ENCODE results near the gene CEP135.

Gene CEP135

GRCh38 chr4:56058555-56058954, 109.8 kb downstream of the CEP135 start:
- H3K4me3 ChIP-seq (ENCODE audit: low read depth in 1 of 2, low read length in 2 of 2), result no peak overlapping the region
- H3K36me3 ChIP-seq (ENCODE audit: insufficient read depth, low read length), result no peaks in the 10 kb centered on the region
- H3K79me2 ChIP-seq (ENCODE audit: insufficient read depth, low read length), result no peaks in the 10 kb centered on the region
- no peak for ATAC-seq (ENCODE audit: insufficient read depth, low read depth)
- DNase-seq, result no peak
- H4K20me1 ChIP-seq (ENCODE audit: insufficient read depth, low read length), result no peaks in the 10 kb centered on the region
- no peak overlapping the region for H3K27ac ChIP-seq (ENCODE audit: low read length)
- TF ChIP-seq CTCF (IDR thresholded peaks at IDR 0.05; ENCODE audit: borderline replicate concordance, extremely low read depth, low read length, poor library complexity, severe bottlenecking), result no peak
- no peak for TF ChIP-seq EZH2 (IDR thresholded peaks at IDR 0.05; ENCODE audit: borderline replicate concordance, low read depth, low read length, severe bottlenecking)
- no peak overlapping the region for H2AFZ ChIP-seq (ENCODE audit: low read depth, low read length)
- H3K27me3 ChIP-seq (ENCODE audit: insufficient read depth, low read length, poor library complexity), result no peaks in the 10 kb centered on the region
- H3K9ac ChIP-seq (ENCODE audit: low read depth, low read length), result no peak overlapping the region
- no peaks in the 10 kb centered on the region for H3K4me1 ChIP-seq (ENCODE audit: insufficient read depth, low read length)
- no peaks in the 10 kb centered on the region for H3K9me3 ChIP-seq (ENCODE audit: insufficient read depth, low read length, severe bottlenecking)
- no peak overlapping the region for H3K4me2 ChIP-seq (ENCODE audit: insufficient read depth, low read length)

GRCh38 chr4:56060036-56060435, 111.3 kb downstream of the CEP135 start:
- no peak overlapping the region for H3K4me3 ChIP-seq (ENCODE audit: low read depth in 1 of 2, low read length in 2 of 2)
- TF ChIP-seq EZH2 (IDR thresholded peaks at IDR 0.05; ENCODE audit: borderline replicate concordance, low read depth, low read length, severe bottlenecking) (no peak), CTCF (IDR thresholded peaks at IDR 0.05; ENCODE audit: borderline replicate concordance, extremely low read depth, low read length, poor library complexity, severe bottlenecking) (no peak)
- H3K4me1 ChIP-seq (ENCODE audit: insufficient read depth, low read length), result no peaks in the 10 kb centered on the region
- H3K4me2 ChIP-seq (ENCODE audit: insufficient read depth, low read length), result no peak overlapping the region
- H3K9me3 ChIP-seq (ENCODE audit: insufficient read depth, low read length, severe bottlenecking), result no peaks in the 10 kb centered on the region
- no peaks in the 10 kb centered on the region for H3K79me2 ChIP-seq (ENCODE audit: insufficient read depth, low read length)
- no peak overlapping the region for H3K9ac ChIP-seq (ENCODE audit: low read depth, low read length)
- no peak overlapping the region for H3K27ac ChIP-seq (ENCODE audit: low read length)
- H2AFZ ChIP-seq (ENCODE audit: low read depth, low read length), result no peak overlapping the region
- no peaks in the 10 kb centered on the region for H3K36me3 ChIP-seq (ENCODE audit: insufficient read depth, low read length)
- H4K20me1 ChIP-seq (ENCODE audit: insufficient read depth, low read length), result no peaks in the 10 kb centered on the region
- DNase-seq (no peak), ATAC-seq (ENCODE audit: insufficient read depth, low read depth) (no peak)
- no peaks in the 10 kb centered on the region for H3K27me3 ChIP-seq (ENCODE audit: insufficient read depth, low read length, poor library complexity)

- Histone ChIP-seq H3K4me2 (ENCODE audit: insufficient read depth, low read length) (no peak overlapping the region), H3K79me2 (ENCODE audit: insufficient read depth, low read length) (no peaks in the 10 kb centered on the region), H3K9me3 (ENCODE audit: insufficient read depth, low read length, severe bottlenecking) (no peaks in the 10 kb centered on the region), H2AFZ (ENCODE audit: low read depth, low read length) (no peak overlapping the region), H4K20me1 (ENCODE audit: insufficient read depth, low read length) (no peaks in the 10 kb centered on the region), H3K4me3 (ENCODE audit: low read depth in 1 of 2, low read length in 2 of 2) (no peak overlapping the region), H3K4me1 (ENCODE audit: insufficient read depth, low read length) (no peaks in the 10 kb centered on the region), H3K27me3 (ENCODE audit: insufficient read depth, low read length, poor library complexity) (no peaks in the 10 kb centered on the region), H3K27ac (ENCODE audit: low read length) (no peak overlapping the region), H3K9ac (ENCODE audit: low read depth, low read length) (no peak overlapping the region), H3K36me3 (ENCODE audit: insufficient read depth, low read length) (no peaks in the 10 kb centered on the region)
- no peak for ATAC-seq (ENCODE audit: insufficient read depth, low read depth)
- TF ChIP-seq CTCF (IDR thresholded peaks at IDR 0.05; ENCODE audit: borderline replicate concordance, extremely low read depth, low read length, poor library complexity, severe bottlenecking) (no peak), EZH2 (IDR thresholded peaks at IDR 0.05; ENCODE audit: borderline replicate concordance, low read depth, low read length, severe bottlenecking) (no peak)
- DNase-seq, result no peak
These were observed 113.4 kb downstream of the CEP135 start for GRCh38 chr4:56062106-56062505.
